CD4-positive, alpha-beta T cell treated with Interleukin-21 for 1 hour (primary cell): ENCODE data around the gene BSND.
"Not testable (repeated sequence)": the region's sequence is repeated elsewhere in the genome, so short reads cannot be mapped to it uniquely, and the experiment has no call there.

Experiments
- DNase-seq: peaks from one replicate; pipeline ENCODE4 v3.0.0-alpha.2; 2020

Gene BSND

GRCh38 chr1:54995013-54995760 is 3.5 kb upstream of the BSND start:
- no peak for DNase-seq

GRCh38 chr1:54995835-54996234 is 2.9 kb upstream of the BSND start:
- DNase-seq: peak; percentile 67

GRCh38 chr1:54996359-54996868 is 2.3 kb upstream of the BSND start:
- peak; percentile 83 for DNase-seq

GRCh38 chr1:54996869-54997710 is 1.6 kb upstream of the BSND start:
- no peak for DNase-seq

- DNase-seq: no peak
Measured at GRCh38 chr1:54997711-54997986, 1.1 kb upstream of the BSND start.

GRCh38 chr1:54998100-54998499 is 633 bp upstream of the BSND start:
- DNase-seq: no peak

- DNase-seq: no peak
Measured at GRCh38 chr1:55000110-55001085, 1.7 kb downstream of the BSND start.

- no peak for DNase-seq
Measured at GRCh38 chr1:55001311-55001710, 2.6 kb downstream of the BSND start.

GRCh38 chr1:55002686-55003085 is 4.0 kb downstream of the BSND start:
- DNase-seq: no peak

- DNase-seq: no peak
Measured at GRCh38 chr1:55005351-55006140, 6.8 kb downstream of the BSND start.

GRCh38 chr1:55006931-55007330 is 8.2 kb downstream of the BSND start:
- no peak for DNase-seq

GRCh38 chr1:55007625-55008024 is 8.9 kb downstream of the BSND start:
- DNase-seq: no peak

GRCh38 chr1:55010194-55010886 is 11.6 kb downstream of the BSND start:
- DNase-seq: no peak

- no peak for DNase-seq
Measured at GRCh38 chr1:55010887-55011217, 12.1 kb downstream of the BSND start.

- DNase-seq: no peak
Measured at GRCh38 chr1:55012661-55013060, 13.9 kb downstream of the BSND start.

- DNase-seq: no peak
Measured at GRCh38 chr1:55015123-55015522, 16.4 kb downstream of the BSND start.

GRCh38 chr1:55015731-55016620 is 17.2 kb downstream of the BSND start:
- no peak for DNase-seq

GRCh38 chr1:55018395-55018794 is 19.7 kb downstream of the BSND start:
- no peak for DNase-seq

- peak; percentile 48 for DNase-seq
Measured at GRCh38 chr1:55021942-55022546, 23.3 kb downstream of the BSND start.

GRCh38 chr1:55024163-55024562 is 25.4 kb downstream of the BSND start:
- DNase-seq: not testable (repeated sequence)
